A549 (cell line): ENCODE results near the gene ACBD6. TPM values are rescaled to one million over a fixed set of nuclear protein-coding genes. Genes with fewer than 3 reads are reported as not detected.

Experiments used
- ATAC-seq, 2 experiments: fragments of 200-7000 bp in 1 of 2; fragments of >200 bp in 1 of 2; cut with Nextera tagmentation in 1 of 2; cut with Tn5 transposase in 1 of 2; 3 replicates each; pipeline versions ENCODE4 v1.8.0 to v1.9.1; 2018 to 2020; ENCODE audit warnings: mild to moderate bottlenecking in 1 of 2, moderate library complexity in 1 of 2
- CTCF ChIA-PET: fragments of 300-600 bp; sonication (Branson Sonifier 250); formaldehyde crosslinking; extraction: SDS; loops from one replicate; lab custom pipeline; 2021; ENCODE audit warnings: antibody characterized with exemption, inconsistent platforms; lab: Yijun Ruan, JAX
- POLR2A ChIA-PET: fragments of 350-600 bp; formaldehyde crosslinking; extraction: SDS; loops from one replicate; lab custom pipeline; 2021; ENCODE audit warnings: antibody characterized with exemption, inconsistent platforms; lab: Yijun Ruan, JAX
- DNase-seq, 2 experiments: peaks; one replicate each; pipeline versions ENCODE4 v3.0.0 to v3.0.0-alpha.2; 2011 to 2016; ENCODE audit warnings: low read depth in 1 of 2, low spot score in 1 of 2
- FAIRE-seq: peaks from 2 replicates; lab custom pipeline; 2011; peaks lifted over from hg19 to GRCh38; lab: Jason Lieb, UNC
- H3K27ac ChIP-seq, 2 experiments: fragments of >200 bp; sonication (Bioruptor Twin); formaldehyde crosslinking; 3 replicates each; pipeline ENCODE4 v1.5.1; 2016 to 2017
- H3K4me1 ChIP-seq: fragments of >200 bp; sonication (Bioruptor Twin); formaldehyde crosslinking; 3 replicates; pipeline ENCODE4 v1.6.1; 2016
- H3K4me2 ChIP-seq: fragments of >200 bp; sonication (Bioruptor Twin); formaldehyde crosslinking; 3 replicates; pipeline ENCODE4 v1.6.1; 2016
- H3K4me3 ChIP-seq: fragments of >200 bp; sonication (Bioruptor Twin); formaldehyde crosslinking; 3 replicates; pipeline ENCODE4 v1.5.1; 2016
- H3K9me3 ChIP-seq: fragments of >200 bp; sonication (Bioruptor Twin); formaldehyde crosslinking; 3 replicates; pipeline ENCODE4 v1.6.1; 2016
- CBX2 ChIP-seq: fragments of 200-600 bp; sonication (generic); IDR thresholded peaks from 2 replicates; pipeline ENCODE4 v1.6.1; 2016; ENCODE audit warnings: low read depth, mild to moderate bottlenecking, borderline replicate concordance
- CTCF ChIP-seq: fragments of >200 bp; sonication (Bioruptor Twin); formaldehyde crosslinking; IDR thresholded peaks from 3 replicates; pipeline ENCODE4 v1.5.1; 2016
- EHMT2 ChIP-seq: fragments of 200-600 bp; sonication (generic); IDR thresholded peaks from 2 replicates; pipeline ENCODE4 v1.6.1; 2016; ENCODE audit warnings: antibody characterized with exemption, low read depth, mild to moderate bottlenecking, moderate library complexity
- EP300 ChIP-seq, 2 experiments: fragments of >200 bp; sonication (Bioruptor Twin); formaldehyde crosslinking; IDR thresholded peaks; 2 replicates in 1 of 2; 3 replicates in 1 of 2; pipeline ENCODE4 v1.6.1; 2016 to 2017
- FOSL2 ChIP-seq, 2 experiments: fragments of 450-650 bp in 1 of 2; fragments of >200 bp in 1 of 2; sonication (Bioruptor Twin) in 1 of 2; formaldehyde crosslinking; IDR thresholded peaks; 2 replicates each; pipeline versions ENCODE4 v1.5.0 to v1.6.1; 2016 to 2020; ENCODE audit warnings: mild to moderate bottlenecking in 1 of 2, moderate library complexity in 1 of 2
- FOXS1 ChIP-seq: fragments of 250-450 bp; sonication (Bioruptor Pico); IDR thresholded peaks from 2 replicates; pipeline ENCODE4 v1.5.0; 2020; ENCODE audit warnings: mild to moderate bottlenecking, moderate library complexity
- HES2 ChIP-seq: fragments of >200 bp; sonication (Bioruptor Twin); formaldehyde crosslinking; IDR thresholded peaks from 2 replicates; pipeline ENCODE4 v1.6.1; 2016
- KDM1A ChIP-seq: fragments of 200-600 bp; sonication (generic); IDR thresholded peaks from 2 replicates; pipeline ENCODE4 v1.6.1; 2016; ENCODE audit warnings: low read depth, mild to moderate bottlenecking
- MAFK ChIP-seq: fragments of 450-650 bp; IDR thresholded peaks from 2 replicates; pipeline ENCODE4 v1.6.1; 2014; ENCODE audit not compliant: partially characterized antibody
- MYC ChIP-seq: IDR thresholded peaks from 2 replicates; pipeline ENCODE4 v1.6.1; 2012; ENCODE audit warnings: mild to moderate bottlenecking, inconsistent platforms, low read length, improper control_type of control experiment, borderline replicate concordance
- NFE2L2 ChIP-seq: fragments of 150-350 bp; conservative IDR thresholded peaks from 2 replicates; pipeline ENCODE4 v1.6.1; 2014; ENCODE audit warnings: low read length
- RARB ChIP-seq: fragments of 250-450 bp; sonication (Bioruptor Pico); IDR thresholded peaks from 2 replicates; pipeline ENCODE4 v1.8.0; 2021; ENCODE audit warnings: mild to moderate bottlenecking, moderate library complexity
- RFX5 ChIP-seq: fragments of 450-650 bp; IDR thresholded peaks from 2 replicates; pipeline ENCODE4 v1.7.1; 2014; ENCODE audit warnings: antibody characterized with exemption, mild to moderate bottlenecking, moderate library complexity
- RNF2 ChIP-seq: fragments of 200-600 bp; sonication (generic); IDR thresholded peaks from 2 replicates; pipeline ENCODE4 v1.6.1; 2016; ENCODE audit warnings: low read depth, mild to moderate bottlenecking, antibody characterized with exemption, moderate library complexity, borderline replicate concordance
- SMC3 ChIP-seq: fragments of >200 bp; sonication (Bioruptor Twin); formaldehyde crosslinking; IDR thresholded peaks from 3 replicates; pipeline ENCODE4 v1.6.1; 2018; ENCODE audit warnings: inconsistent platforms
- TP53 ChIP-seq: fragments of 250-450 bp; sonication (Bioruptor Pico); IDR thresholded peaks from 2 replicates; pipeline ENCODE4 v1.5.0; 2021; ENCODE audit warnings: mild to moderate bottlenecking, moderate library complexity
- WGBS: methylation state at CpG from one replicate; pipeline ENCODE4 v1.1.6; 2017; ENCODE audit errors: missing lambda C conversion rate; 5-methylcytosine and 5-hydroxymethylcytosine counted together
- polyA plus RNA-seq, 4 experiments: library from polyadenylated mRNA; depleted of rRNA in 3 of 4; stranded (reverse); fragments of >200 nt; fragmentation: RNase III in 1 of 4; extraction: RNeasy Plus Mini Kit Qiagen cat#74134 plus additional on column Dnase treatment in 1 of 4; gene quantifications; 2 replicates in 3 of 4; 3 replicates in 1 of 4; pipeline ENCODE4 v1.2.3, GENCODE V29; 2011 to 2017

The ACBD6 gene
- polyA plus RNA-seq, 2 of the 4 experiments (the other 2 are of a cell fraction): 61.4 to 91.3 TPM

- Histone ChIP-seq H3K27ac (no peak overlapping the region), H3K4me3 (no peak overlapping the region), H3K4me1 (peaks cover 31% of the 10 kb centered on the region), H3K9me3 (peaks cover 8% of the 10 kb centered on the region; the same call in 1 of the 3 replicates), H3K4me2 (0 out of 3 replicates have a peak overlapping the region, but pooled peaks have one; percentile 2)
- ATAC-seq (no peak), FAIRE-seq (no peak), DNase-seq (no peak)
- POLR2A ChIA-PET: no interaction called here
- TF ChIP-seq MAFK (no peak), KDM1A (no peak), RARB (CRISPR knock-in tag) (no peak), EP300 (IDR thresholded peaks at IDR 0.05) (no peak), RFX5 (no peak), NFE2L2 (no peak)
- WGBS: 56% methylated on average over 1 of the region's 1 CpG
- CTCF ChIA-PET: no interaction called here
These were observed 206.4 kb downstream of the ACBD6 start for GRCh38 chr1:180295999-180296398.

- TF ChIP-seq MYC (no peak), TP53 (CRISPR knock-in tag) (no peak)
- TF ChIP-seq, all 56 proteins: peak for 0
These were observed 207.7 kb downstream of the ACBD6 start for GRCh38 chr1:180294711-180295110.

GRCh38 chr1:180291004-180291403 is 211.4 kb downstream of the ACBD6 start:
- Histone ChIP-seq H3K4me1 (peaks cover 29% of the 10 kb centered on the region), H3K9me3 (peaks cover 8% of the 10 kb centered on the region; the same call in 1 of the 3 replicates), H3K4me3 (no peak overlapping the region), H3K27ac (peak overlapping the region; percentile 48 to 62), H3K4me2 (peak overlapping the region; percentile 41)
- ChIA-PET CTCF (no interaction called here), POLR2A (no interaction called here)
- DNase-seq: peak; percentile 19 to 80
- ATAC-seq: peak in 1 of 2 experiments; percentile 75; a peak in 3 of 6 replicates
- 0% methylated on average over 1 of the region's 1 CpG for WGBS
- TF ChIP-seq FOXS1 (CRISPR knock-in tag): peak; percentile 15; the same call in 1 of the 2 replicates
- TF ChIP-seq NFE2L2: peak; percentile 90
- TF ChIP-seq CTCF: no peak
- peak; percentile 98 for TF ChIP-seq MAFK
- TF ChIP-seq FOSL2 (IDR thresholded peaks at IDR 0.05): no peak
- peak; percentile 68 for TF ChIP-seq FOSL2 (CRISPR knock-in tag; IDR thresholded peaks at IDR 0.05)
- peak; percentile 65 for FAIRE-seq

More at GRCh38 chr1:180294711-180295110, 207.7 kb downstream of the ACBD6 start:
- H3K27ac ChIP-seq: no peak overlapping the region
- FAIRE-seq (no peak), ATAC-seq (no peak), DNase-seq (no peak)
- H3K4me1 ChIP-seq: peaks cover 37% of the 10 kb centered on the region
- H3K4me2 ChIP-seq: no peak overlapping the region
- 89% methylated on average over 2 of the region's 2 CpGs for WGBS
- POLR2A ChIA-PET: no interaction called here
- H3K9me3 ChIP-seq: peaks cover 8% of the 10 kb centered on the region; the same call in 1 of the 3 replicates
- H3K4me3 ChIP-seq: no peak overlapping the region
- CTCF ChIA-PET: no interaction called here

- H3K27ac ChIP-seq: peak overlapping the region; percentile 48 to 62
- peaks cover 25% of the 10 kb centered on the region for H3K4me1 ChIP-seq
- peaks cover 8% of the 10 kb centered on the region; the same call in 1 of the 3 replicates for H3K9me3 ChIP-seq
- 91% methylated on average over 6 of the region's 6 CpGs for WGBS
- ChIA-PET CTCF (interaction anchor here (1.3 kb wide), 1 partner anchor 19 kb away, joined by 4 read pairs; no protein-coding TSS in a partner anchor), POLR2A (no interaction called here)
- no peak overlapping the region for H3K4me3 ChIP-seq
- TF ChIP-seq EP300 (IDR thresholded peaks at IDR 0.05) (no peak), CBX2 (no peak), NFE2L2 (no peak), FOSL2 (IDR thresholded peaks at IDR 0.05) (no peak), FOSL2 (CRISPR knock-in tag; IDR thresholded peaks at IDR 0.05) (no peak), EHMT2 (no peak), MAFK (no peak), HES2 (no peak), MYC (no peak), SMC3 (no peak), RARB (CRISPR knock-in tag) (no peak), RNF2 (no peak)
- FAIRE-seq: no peak
- peak overlapping the region; percentile 41; the same call in 1 of the 3 replicates for H3K4me2 ChIP-seq
- DNase-seq: no peak
- ATAC-seq: peak in 1 of 2 experiments; percentile 23; a peak in 1 of 6 replicates
These were observed 211.9 kb downstream of the ACBD6 start for GRCh38 chr1:180290265-180291001.
